Ectodermal cell (in vitro differentiated cells): Measurements from ENCODE around the gene ELMOD1.

Experiments used
- H3K27ac ChIP-seq: 2 replicates; pipeline ENCODE4 v1.7.0; 2013; ENCODE audit warnings: mild to moderate bottlenecking, low read depth, low read length; ENCODE audit not compliant: insufficient read depth, poor library complexity, severe bottlenecking
- H3K27me3 ChIP-seq: 2 replicates; pipeline ENCODE4 v1.7.0; 2013; ENCODE audit warnings: mild to moderate bottlenecking, low read length; ENCODE audit not compliant: insufficient read depth, control insufficient read depth, poor library complexity, severe bottlenecking
- H3K36me3 ChIP-seq: one replicate; pipeline ENCODE4 v1.7.0; 2013; ENCODE audit warnings: low read length; ENCODE audit not compliant: control insufficient read depth, insufficient read depth
- H3K4me1 ChIP-seq: one replicate; pipeline ENCODE4 v1.7.0; 2013; ENCODE audit warnings: low read length; ENCODE audit not compliant: control insufficient read depth, insufficient read depth
- H3K4me3 ChIP-seq: 2 replicates; pipeline ENCODE4 v1.7.0; 2013; ENCODE audit warnings: low read depth, low read length, control low read depth; ENCODE audit not compliant: insufficient read depth
- H3K9me3 ChIP-seq: 2 replicates; pipeline ENCODE4 v1.7.0; 2013; ENCODE audit warnings: mild to moderate bottlenecking, low read length, moderate library complexity; ENCODE audit not compliant: control insufficient read depth
- WGBS, 2 experiments: methylation state at CpG; one replicate each; pipeline ENCODE4 v1.1.7; 2013; ENCODE audit warnings: missing lambda C conversion rate in 2 of 2; 5-methylcytosine and 5-hydroxymethylcytosine counted together

Gene ELMOD1

GRCh38 chr11:107583629-107584195 is 7.2 kb upstream of the ELMOD1 start:
- H3K27ac ChIP-seq = no peak overlapping the region
- peaks cover 18% of the 10 kb centered on the region for H3K27me3 ChIP-seq
- WGBS, 2 experiments = 92 to 93% methylated on average over 3 of the region's 3 CpGs
- no peaks in the 10 kb centered on the region for H3K4me1 ChIP-seq
- H3K36me3 ChIP-seq = no peaks in the 10 kb centered on the region
- H3K9me3 ChIP-seq = no peaks in the 10 kb centered on the region
- no peak overlapping the region for H3K4me3 ChIP-seq

DNA sequence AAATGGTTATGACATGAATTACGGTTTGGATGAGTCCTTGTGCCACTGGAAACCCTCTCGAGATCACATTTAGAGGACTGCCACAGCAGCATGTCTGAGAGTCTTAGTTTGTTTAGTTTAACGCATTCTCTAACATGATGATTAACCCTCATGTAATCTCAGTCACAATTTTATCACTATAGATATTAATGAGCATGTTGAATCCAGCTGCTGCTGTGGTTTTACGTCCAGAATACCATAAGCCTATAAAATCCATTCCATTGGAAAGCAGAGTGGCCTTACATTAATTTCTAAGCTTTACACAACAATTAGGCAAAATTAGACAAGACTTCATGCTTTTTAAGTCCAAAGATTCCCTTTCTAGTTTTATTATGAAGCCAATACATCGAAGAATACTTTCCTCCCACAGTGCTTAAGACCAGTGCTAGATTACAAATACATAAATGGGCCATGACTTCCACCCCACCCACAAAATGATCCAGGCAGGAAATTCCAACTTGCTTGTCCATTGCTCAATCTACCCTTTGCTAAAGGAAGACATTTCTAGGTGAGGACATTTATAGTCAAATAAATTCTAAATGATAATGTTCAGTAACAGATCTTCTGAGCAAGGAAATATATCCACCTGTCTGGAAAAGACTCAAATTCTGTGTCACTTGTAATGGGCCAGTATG is 3.5 kb upstream of the ELMOD1 start:
- H3K4me1 ChIP-seq = peaks cover 4% of the 10 kb centered on the region
- H3K4me3 ChIP-seq = no peak overlapping the region
- H3K36me3 ChIP-seq = no peaks in the 10 kb centered on the region
- H3K27ac ChIP-seq = no peak overlapping the region
- no peaks in the 10 kb centered on the region for H3K9me3 ChIP-seq
- H3K27me3 ChIP-seq = peaks cover 55% of the 10 kb centered on the region
- 93% methylated on average over 5 of the region's 5 CpGs for WGBS, 2 experiments

- Histone ChIP-seq H3K4me1 (peaks cover 13% of the 10 kb centered on the region), H3K27ac (no peak overlapping the region), H3K27me3 (peaks cover 80% of the 10 kb centered on the region)
Measured at GRCh38 chr11:107591378-107592230, 657 bp downstream of the ELMOD1 start.

GRCh38 chr11:107592231-107592590 is 1.3 kb downstream of the ELMOD1 start:
- H3K27me3 ChIP-seq = peaks cover 74% of the 10 kb centered on the region
- no peaks in the 10 kb centered on the region for H3K9me3 ChIP-seq
- H3K4me1 ChIP-seq = peaks cover 13% of the 10 kb centered on the region
- H3K4me3 ChIP-seq = peak overlapping the region; percentile 59
- no peaks in the 10 kb centered on the region for H3K36me3 ChIP-seq
- WGBS, 2 experiments = 11 to 14% methylated on average over 5 to 6 of the region's 6 CpGs
- no peak overlapping the region for H3K27ac ChIP-seq

More at GRCh38 chr11:107591378-107592230, 657 bp downstream of the ELMOD1 start:
- H3K9me3 ChIP-seq = no peaks in the 10 kb centered on the region
- WGBS, 2 experiments = 1% methylated on average over 49 of the region's 49 CpGs
- H3K4me3 ChIP-seq = peak overlapping the region; percentile 59
- no peaks in the 10 kb centered on the region for H3K36me3 ChIP-seq

- Histone ChIP-seq H3K9me3 (no peaks in the 10 kb centered on the region), H3K36me3 (no peaks in the 10 kb centered on the region), H3K4me1 (peaks cover 13% of the 10 kb centered on the region), H3K27ac (no peak overlapping the region), H3K27me3 (peaks cover 71% of the 10 kb centered on the region), H3K4me3 (no peak overlapping the region)
- WGBS, 2 experiments = 6% methylated on average over 3 to 5 of the region's 5 CpGs
Measured at GRCh38 chr11:107592813-107593212, 1.9 kb downstream of the ELMOD1 start.

- H3K27ac ChIP-seq = no peak overlapping the region
- peaks cover 59% of the 10 kb centered on the region for H3K27me3 ChIP-seq
- H3K4me3 ChIP-seq = no peak overlapping the region
- 16 to 21% methylated on average over 4 of the region's 4 CpGs for WGBS, 2 experiments
- peaks cover 13% of the 10 kb centered on the region for H3K4me1 ChIP-seq
- H3K9me3 ChIP-seq = no peaks in the 10 kb centered on the region
- H3K36me3 ChIP-seq = no peaks in the 10 kb centered on the region
Measured at GRCh38 chr11:107593951-107594350, 3.0 kb downstream of the ELMOD1 start.

DNA sequence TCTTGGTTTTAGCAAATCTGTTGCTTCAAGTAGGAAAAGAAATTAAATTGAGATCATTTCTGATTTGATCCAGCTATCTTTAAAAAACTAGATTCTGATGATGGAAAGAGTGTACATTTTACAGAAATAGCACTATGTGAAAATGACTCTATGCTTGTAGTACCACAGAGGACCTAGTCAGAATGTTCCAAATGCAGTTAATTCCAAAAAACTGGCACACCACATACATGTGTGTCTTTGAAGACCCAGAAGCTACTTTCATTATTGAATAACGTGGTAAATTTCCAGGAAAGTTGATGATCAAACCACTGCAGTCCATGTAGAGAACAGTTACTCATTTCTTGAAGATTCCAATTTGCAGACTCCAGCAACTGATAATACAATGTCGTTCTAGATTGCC is 3.8 kb downstream of the ELMOD1 start:
- Histone ChIP-seq H3K36me3 (no peaks in the 10 kb centered on the region), H3K4me3 (no peak overlapping the region), H3K4me1 (peaks cover 13% of the 10 kb centered on the region), H3K27ac (no peak overlapping the region), H3K27me3 (peaks cover 51% of the 10 kb centered on the region), H3K9me3 (no peaks in the 10 kb centered on the region)
- WGBS, 2 experiments = 84 to 91% methylated on average over 2 of the region's 2 CpGs

GRCh38 chr11:107598225-107599139 is 7.5 kb downstream of the ELMOD1 start:
- no peaks in the 10 kb centered on the region for H3K9me3 ChIP-seq
- H3K27ac ChIP-seq = no peak overlapping the region
- WGBS, 2 experiments = 53 to 54% methylated on average over 6 of the region's 6 CpGs
- H3K36me3 ChIP-seq = no peaks in the 10 kb centered on the region
- peaks cover 14% of the 10 kb centered on the region for H3K27me3 ChIP-seq
- H3K4me3 ChIP-seq = no peak overlapping the region
- H3K4me1 ChIP-seq = peaks cover 6% of the 10 kb centered on the region

- 90 to 95% methylated on average over 9 of the region's 9 CpGs for WGBS, 2 experiments
- H3K9me3 ChIP-seq = no peaks in the 10 kb centered on the region
- no peaks in the 10 kb centered on the region for H3K36me3 ChIP-seq
- peaks cover 6% of the 10 kb centered on the region for H3K4me1 ChIP-seq
- peaks cover 6% of the 10 kb centered on the region for H3K27me3 ChIP-seq
- no peak overlapping the region for H3K4me3 ChIP-seq
- H3K27ac ChIP-seq = no peak overlapping the region
Measured at GRCh38 chr11:107605061-107606006, 14.4 kb downstream of the ELMOD1 start.
